Suppressor macrophage treated with lipopolysaccharide for 4 hours (primary cell): ENCODE measurements around the gene POLN.

Experiments used
- DNase-seq: peaks from one replicate; pipeline ENCODE4 v3.0.0-alpha.2; 2020

POLN gene

DNA sequence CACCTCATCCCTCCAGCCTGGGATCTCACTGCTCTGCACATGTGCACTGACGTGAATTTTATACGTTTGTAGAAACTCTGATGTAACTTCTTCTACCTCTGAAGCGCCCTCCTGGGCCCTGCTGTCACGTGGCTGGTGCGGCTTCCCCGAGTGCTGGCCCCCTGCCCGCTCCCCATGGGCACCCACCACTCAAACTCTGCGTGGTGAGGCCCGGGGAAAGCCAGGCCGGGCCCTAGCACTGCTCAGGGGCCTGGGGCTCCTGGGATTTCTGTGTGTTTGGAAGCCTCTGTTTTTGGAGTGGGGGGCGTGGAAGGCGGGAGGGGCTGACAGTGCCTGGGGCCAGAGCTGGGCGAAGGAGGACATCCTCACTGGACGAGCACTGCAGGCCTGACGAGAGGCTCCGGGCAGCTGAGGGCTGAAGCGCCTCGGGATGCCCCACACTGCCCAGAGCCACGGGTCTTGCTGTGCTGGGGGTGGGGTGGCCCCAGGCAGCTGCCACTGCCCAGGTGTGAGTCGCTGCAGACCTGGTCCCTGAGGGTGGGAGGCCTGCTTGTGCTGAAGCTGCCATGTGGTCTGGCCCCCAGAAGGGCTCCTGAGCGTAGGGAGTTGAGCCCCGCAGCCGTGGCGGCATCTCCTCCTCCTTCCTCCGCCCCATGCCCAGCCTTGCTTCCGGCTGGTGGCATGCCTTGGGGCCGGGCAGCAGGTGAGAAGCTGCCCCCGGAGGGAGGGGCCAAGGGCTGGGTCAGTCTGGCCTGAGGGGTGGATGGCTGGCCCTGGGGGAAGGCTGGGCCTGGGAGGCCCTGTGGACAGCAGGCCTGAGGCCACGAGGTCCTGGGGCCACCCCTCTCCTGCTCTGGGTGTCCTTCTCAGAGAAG lies 175.1 kb downstream of the POLN start:
- no peak for DNase-seq

- no peak for DNase-seq
Measured at GRCh38 chr4:2066011-2066551, 175.8 kb downstream of the POLN start.

GRCh38 chr4:2065106-2065930 lies 176.6 kb downstream of the POLN start:
- DNase-seq: no peak

GRCh38 chr4:2064276-2064991 lies 177.5 kb downstream of the POLN start:
- no peak for DNase-seq

GRCh38 chr4:2063557-2064275 lies 178.2 kb downstream of the POLN start:
- no peak for DNase-seq

DNA sequence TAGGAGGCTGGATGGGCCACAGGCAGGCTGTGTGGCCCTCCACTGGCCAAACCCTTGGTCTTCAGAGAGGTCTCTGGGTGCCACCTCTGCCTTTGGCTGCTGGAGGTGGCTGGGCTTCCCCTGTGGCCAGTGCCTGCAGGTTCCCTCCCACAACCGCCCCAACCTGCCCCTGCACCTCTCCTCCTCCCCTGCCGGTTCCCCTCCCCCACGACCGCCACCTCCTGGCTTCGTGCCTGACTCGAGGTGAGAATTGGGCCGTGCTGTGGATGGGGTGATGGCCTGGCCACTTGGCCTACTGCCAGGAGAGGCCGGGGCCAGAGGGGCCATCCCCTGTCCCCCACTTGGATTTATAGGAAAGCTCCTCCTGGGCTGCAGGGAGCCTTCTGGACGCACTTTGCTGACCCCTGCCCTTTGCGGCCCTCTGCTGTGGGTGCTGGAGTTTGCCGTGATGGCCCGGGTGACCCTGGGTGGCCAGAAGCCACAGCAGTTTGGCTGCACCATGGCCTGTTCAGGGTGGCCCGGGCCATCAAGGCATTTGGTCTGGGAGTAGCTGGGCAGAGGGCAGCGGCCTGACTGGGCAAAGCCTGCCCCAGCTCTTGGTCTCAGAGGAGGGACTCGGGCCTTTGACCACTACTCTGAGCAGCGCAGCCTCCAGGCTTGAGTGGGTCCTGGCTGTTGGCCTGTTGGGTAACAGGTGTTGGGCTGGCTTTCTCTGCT lies 179.0 kb downstream of the POLN start:
- no peak for DNase-seq

DNA sequence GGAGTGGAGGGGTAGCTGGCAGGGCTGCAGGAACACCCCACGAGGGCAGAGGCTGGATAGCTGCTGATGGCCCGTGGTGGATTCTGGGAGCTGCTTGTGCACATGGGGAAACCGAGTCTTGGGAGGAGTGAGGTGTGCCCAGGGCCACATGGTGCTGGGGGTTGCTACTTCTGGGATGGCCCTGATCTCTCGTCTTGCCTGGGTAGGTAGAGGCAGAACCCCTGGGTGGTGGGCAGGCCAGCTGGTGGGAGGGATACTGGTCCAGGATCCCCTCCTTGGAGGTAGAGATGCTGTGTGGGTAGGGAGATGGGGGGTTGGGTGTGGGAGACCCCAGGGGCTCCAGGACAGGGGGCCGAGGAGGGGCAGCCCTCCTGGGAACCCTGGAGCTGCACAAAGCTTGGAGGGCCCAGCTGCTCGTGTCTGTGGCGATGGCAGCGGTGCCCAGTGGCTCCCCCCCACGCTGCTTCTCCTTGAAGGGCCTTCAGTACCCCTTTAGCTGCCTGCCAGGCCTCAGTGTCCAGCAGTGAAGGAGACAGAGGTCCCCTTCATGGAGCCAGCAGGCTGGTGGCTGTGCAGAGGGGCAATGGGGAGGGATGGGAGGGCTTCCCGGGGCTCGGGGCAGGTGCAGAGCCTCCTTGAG lies 179.6 kb downstream of the POLN start:
- no peak for DNase-seq

GRCh38 chr4:2061186-2062131 lies 180.5 kb downstream of the POLN start:
- no peak for DNase-seq

DNA sequence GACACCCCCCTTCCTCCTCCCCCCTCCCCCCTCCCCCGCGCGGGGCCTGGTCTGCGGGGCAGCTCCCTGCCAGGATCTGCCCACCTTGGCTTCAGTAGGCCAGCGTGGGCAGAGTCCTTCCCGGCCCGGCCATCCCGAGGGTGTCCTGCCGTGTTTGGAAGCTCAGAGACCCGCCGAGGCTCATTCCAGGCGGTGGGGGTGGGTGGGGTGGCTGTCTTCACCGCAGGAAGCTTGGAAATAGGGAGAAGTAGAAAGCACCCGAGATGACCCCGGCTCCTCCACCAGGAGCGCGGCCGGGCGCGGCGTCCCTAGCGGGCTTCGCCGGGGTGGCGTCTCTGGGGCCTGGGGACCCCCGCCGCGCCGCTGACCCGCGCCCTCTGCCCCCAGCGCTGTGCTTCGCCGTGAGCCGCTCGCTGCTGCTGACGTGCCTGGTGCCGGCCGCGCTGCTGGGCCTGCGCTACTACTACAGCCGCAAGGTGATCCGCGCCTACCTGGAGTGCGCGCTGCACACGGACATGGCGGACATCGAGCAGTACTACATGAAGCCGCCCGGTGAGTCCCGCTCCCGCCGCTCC lies 181.2 kb downstream of the POLN start:
- DNase-seq: no peak

- DNase-seq: peak; percentile 13
Measured at GRCh38 chr4:2059726-2060602, 182.0 kb downstream of the POLN start.

DNA sequence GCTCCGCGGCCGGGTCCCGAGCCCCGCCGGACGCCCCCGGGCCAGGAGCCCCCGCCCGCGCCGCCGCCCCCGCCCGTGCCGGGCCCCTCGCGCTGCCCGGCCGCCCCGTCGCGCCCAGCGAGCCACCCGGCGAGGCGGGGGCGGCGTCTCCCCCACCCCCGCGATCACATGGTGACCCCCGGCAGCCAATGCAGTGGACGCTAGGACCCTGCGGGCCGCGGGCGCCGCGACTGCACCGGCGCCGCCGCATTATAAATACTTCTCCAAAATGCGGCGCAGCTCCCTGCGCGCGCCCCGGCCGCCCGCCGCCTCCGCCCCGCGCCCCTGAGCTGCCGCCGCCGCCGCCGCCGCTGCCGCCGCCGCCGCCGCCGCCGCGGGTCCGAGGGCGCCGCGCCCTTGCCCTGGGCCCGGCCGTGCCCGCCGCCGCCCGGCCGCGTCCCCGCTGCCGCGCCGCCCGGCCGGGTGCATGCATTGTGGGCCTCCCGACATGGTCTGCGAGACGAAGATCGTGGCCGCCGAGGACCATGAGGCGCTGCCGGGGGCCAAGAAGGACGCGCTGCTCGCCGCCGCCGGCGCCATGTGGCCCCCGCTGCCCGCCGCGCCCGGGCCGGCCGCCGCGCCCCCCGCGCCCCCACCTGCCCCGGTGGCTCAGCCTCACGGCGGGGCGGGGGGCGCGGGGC lies 182.7 kb downstream of the POLN start, which contains the start of gene NAT8L:
Gene NAT8L (plus strand): TSS at position 282 of the 680 bp plus-strand sequence. CDS start 185 bp downstream, at position 467.
- peak; percentile 56 for DNase-seq

GRCh38 chr4:2058264-2059045 lies 183.5 kb downstream of the POLN start:
- DNase-seq: peak; percentile 26

DNA sequence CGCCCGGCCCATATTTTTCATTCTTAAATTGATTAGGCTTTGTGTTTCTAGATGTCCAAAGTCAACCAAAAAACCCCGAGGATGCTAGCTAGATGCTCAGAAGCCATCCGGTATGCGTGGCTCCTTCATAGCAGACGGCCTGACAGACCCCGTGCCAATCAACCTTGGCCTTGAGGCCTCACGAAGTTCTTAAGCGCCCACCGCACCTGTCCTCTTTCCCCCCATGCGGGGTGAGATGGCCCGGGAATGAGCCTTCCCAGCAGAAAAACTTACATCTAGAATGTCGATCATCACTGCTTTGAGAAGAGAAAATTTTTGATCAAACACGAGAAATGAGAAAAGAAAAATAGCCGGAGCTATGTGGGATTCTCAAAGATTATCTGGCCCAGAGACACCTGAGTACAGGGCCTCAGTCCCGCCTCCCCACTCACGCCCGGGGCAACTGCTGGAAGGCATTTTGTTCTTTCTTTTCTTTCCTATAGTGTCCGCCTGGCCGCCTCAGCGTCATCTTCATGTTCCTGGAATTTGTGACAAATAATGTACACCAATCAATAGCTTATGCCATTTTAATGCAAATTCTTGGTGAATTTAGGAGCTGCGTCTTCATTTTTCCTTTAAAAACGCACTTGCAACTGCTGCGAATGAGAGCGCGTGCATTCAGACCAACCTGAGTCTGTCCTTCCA lies 184.4 kb downstream of the POLN start:
- DNase-seq: no peak

GRCh38 chr4:2054217-2054616 lies 187.7 kb downstream of the POLN start:
- DNase-seq: no peak

DNA sequence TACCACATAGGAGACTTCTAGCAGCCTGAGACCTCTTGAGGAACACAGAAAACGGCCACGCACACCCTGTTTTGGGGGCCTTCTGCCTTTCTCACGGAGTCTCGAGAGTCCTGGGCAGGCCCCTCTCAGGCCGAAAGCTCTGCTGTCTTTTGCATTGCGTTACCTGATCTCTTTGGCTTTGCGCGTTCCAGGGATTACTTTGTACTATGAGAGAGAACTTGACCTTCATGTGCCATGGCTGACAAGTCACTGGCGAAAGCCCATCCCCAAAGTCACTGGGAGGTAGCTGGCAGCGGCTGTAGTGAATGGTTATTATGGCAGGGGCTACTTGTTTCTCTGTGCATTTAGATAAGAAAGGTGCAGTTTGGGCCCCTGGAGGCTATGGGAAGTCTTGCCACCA lies 190.8 kb downstream of the POLN start:
- DNase-seq: no peak

- DNase-seq: no peak
Measured at GRCh38 chr4:2049811-2050210, 192.1 kb downstream of the POLN start.
